Fibroblast of peridontal ligament (primary cell): ENCODE measurements around the gene NDST3.
"Not testable (repeated sequence)": the region's sequence is repeated elsewhere in the genome, so short reads cannot be mapped to it uniquely, and the experiment has no call there.

Experiments
- DNase-seq: peaks from one replicate; pipeline ENCODE4 v3.0.0-alpha.2; 2010; ENCODE audit errors: extremely low read depth

Gene NDST3

DNA sequence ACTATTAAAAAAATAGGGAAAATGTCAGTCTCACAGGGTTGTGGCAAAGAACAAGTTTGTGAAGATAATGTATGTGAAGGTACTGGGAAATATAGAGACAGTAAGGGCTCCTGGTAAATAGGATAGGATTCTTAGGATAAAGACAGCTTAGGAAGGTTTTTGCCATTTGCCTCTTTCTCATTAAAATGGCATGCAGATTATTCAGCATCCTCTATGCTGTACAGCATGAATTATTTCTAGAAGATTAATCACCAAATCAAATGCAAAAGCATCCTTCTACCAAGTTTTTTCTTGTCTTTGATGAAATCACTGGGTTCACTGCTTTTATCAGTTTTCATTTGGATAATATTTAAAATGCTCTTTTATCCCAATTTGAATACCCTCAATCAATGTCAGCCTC is 142.8 kb downstream of the NDST3 start:
- peak; percentile 33 for DNase-seq

- peak; percentile 47 for DNase-seq
Measured at GRCh38 chr4:118180776-118181175, 146.5 kb downstream of the NDST3 start.

GRCh38 chr4:118190903-118191302 is 156.6 kb downstream of the NDST3 start:
- DNase-seq, result no peak

- DNase-seq, result no peak
Measured at GRCh38 chr4:118193421-118193820, 159.1 kb downstream of the NDST3 start.

DNA sequence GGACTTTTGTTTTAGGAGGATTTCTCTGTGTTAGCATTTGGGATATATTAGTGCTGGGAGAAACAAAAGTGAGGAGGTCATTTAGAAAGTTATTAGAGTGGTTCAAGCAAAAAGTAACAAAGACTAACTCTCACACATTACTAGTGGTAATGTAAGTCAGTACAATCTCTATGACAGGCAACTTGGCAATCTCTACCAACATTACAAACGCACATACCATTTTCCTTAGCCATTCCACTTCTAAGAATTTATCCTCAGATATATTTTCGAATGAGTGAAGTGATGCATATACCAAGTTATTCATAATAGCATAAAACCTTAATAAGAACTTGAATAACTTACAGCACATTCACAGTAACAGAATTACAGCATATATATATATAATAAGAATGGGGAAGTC is 172.3 kb downstream of the NDST3 start:
- peak; percentile 49 for DNase-seq

DNA sequence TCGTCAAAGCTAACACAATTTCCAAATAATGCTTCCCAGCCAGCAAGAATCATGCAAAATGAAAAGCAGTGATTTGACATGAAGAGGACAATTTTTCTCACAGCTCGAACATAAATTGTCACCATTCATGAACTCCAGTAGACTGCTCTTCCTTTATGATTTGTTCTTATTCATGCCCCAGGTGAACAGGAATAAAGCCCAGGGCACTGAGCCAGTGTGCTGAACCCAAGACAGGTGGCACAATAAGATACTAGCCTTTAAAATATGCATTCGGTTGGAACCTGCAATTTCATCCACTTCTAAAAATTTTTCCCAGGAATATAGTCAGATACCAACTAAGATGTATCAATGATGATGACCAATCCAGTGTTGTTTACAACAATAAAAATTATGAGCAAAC is 178.8 kb downstream of the NDST3 start:
- no peak for DNase-seq

GRCh38 chr4:118215826-118216225 is 181.5 kb downstream of the NDST3 start:
- no peak for DNase-seq

GRCh38 chr4:118221227-118221800 is 187.0 kb downstream of the NDST3 start:
- peak; percentile 16 for DNase-seq

DNA sequence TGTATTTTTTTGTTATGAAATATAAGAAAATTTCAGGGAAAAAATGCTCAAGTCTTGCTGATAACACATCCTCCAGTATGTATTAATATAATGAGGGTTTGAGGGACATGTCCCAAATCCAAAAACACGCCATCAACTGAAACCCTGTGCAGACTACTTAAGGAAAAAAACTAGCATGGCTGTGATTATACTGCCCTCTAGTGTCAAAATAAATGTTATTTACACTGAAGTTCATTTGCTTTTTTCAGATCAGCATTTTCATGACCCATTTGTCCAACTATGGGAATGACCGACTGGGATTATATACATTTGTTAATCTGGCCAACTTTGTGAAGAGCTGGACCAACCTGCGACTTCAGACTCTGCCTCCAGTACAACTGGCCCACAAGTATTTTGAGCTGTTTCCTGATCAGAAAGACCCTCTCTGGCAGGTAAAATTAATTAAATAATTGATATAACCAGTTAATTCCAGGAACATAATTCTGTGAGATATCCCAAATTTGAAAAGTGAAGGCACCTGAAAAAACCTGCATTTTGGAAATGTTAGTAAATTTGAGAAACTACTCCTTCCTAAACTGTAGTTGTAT is 190.1 kb downstream of the NDST3 start:
- DNase-seq, result peak; percentile 91

DNA sequence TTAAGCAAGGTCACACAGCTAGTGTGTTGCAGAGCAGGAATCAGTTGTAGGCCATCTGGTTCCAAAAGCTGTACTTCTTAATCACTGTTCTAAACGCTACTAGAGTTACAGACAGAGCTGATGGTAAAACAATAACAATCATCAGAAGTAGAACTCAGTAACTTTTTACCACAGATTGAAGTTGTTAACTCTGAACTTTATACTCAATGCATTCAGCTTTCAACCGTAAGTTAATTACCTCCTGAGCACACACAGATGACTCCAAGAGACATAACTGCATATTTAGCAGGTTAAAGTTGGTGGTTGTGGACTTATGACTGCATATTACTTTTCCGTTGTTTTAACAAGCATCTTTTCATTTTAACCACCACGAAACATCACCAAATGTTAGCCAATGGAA is 191.2 kb downstream of the NDST3 start:
- DNase-seq, result peak; percentile 30

- no peak for DNase-seq
Measured at GRCh38 chr4:118226311-118227010, 192.2 kb downstream of the NDST3 start.

- DNase-seq, result no peak
Measured at GRCh38 chr4:118235566-118236120, 201.4 kb downstream of the NDST3 start.

- DNase-seq, result no peak
Measured at GRCh38 chr4:118237531-118237930, 203.2 kb downstream of the NDST3 start.

DNA sequence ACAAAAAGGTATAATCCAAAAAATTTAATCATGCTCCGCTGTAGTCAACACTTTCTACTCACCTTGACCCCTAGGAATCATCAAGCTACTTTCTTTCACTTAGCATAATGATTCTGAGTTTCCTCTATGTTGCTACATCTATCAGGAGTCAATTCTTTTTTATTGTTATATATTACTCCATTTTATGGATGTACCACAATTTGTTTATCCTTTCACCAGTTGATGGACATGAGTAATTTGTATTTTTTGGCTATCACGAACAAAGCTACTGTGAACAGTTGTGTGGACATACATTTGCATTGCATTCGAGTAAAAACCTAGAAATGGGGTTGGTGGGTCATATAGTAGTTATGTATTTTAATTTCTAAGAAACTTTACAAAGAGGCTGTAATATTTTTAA is 215.6 kb downstream of the NDST3 start:
- no peak for DNase-seq

- no peak for DNase-seq
Measured at GRCh38 chr4:118254368-118254767, 220.1 kb downstream of the NDST3 start.

GRCh38 chr4:118259111-118259510 is 224.8 kb downstream of the NDST3 start:
- DNase-seq, result no peak

DNA sequence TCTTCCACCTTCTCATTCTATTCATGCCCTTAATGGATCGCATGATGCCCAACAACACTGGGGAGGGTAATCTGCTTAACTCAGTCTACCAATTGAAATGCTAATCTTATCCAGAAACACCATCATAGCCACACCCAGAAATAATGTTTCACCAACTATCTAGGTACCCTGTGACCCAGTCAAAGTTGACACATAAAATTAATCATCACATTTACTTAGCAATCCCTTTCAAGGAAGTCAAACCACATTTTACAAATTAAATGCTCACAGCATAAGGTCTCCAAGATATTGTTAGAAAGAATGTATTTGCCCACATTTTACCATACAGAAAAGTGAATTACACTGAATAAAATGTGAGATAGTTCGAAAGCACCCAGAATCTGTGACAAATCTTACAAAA is 226.0 kb downstream of the NDST3 start:
- no peak for DNase-seq

GRCh38 chr4:118264096-118264495 is 229.8 kb downstream of the NDST3 start:
- DNase-seq, result no peak

DNA sequence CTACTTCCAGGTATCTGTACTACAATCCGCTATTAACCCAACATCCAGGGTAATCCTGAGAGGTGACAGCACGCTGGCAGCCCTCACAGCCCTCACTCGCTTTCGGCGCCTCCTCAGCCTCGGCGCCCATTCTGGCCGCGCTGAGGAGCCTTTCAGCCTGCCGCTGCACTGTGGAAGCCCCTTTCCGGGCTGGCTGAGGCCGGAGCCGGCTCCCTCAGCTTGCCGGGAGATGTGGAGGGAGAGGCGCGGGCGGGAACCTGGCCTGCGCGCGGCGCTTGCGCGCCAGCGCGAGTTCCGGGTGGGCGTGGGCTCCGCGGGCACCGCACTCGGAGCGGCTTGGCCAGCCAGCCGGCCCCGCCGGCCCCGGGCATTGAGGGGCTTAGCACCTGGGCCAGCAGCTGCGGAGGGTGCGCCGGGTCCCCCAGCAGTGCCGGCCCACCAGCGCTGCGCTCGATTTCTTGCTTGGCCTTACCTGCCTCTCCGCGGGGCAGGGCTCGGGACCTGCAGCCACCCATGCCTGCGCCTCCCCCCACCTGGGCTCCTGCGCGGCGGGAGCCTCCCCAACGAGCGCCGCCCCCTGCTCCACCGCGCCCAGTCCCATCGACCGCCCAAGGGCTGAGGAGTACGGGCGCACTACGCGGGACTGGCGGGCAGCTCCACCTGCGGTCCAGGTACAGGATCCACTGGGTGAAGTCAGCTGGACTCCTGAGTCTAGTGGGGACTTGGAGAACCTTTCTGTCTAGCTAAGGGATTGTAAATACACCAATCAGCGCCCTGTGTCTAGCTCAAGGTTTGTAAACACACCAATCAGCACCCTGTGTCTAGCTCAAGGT is 231.2 kb downstream of the NDST3 start:
- peak; percentile 13 for DNase-seq

- DNase-seq, result not testable (repeated sequence)
Measured at GRCh38 chr4:118266145-118266496, 231.8 kb downstream of the NDST3 start.

DNA sequence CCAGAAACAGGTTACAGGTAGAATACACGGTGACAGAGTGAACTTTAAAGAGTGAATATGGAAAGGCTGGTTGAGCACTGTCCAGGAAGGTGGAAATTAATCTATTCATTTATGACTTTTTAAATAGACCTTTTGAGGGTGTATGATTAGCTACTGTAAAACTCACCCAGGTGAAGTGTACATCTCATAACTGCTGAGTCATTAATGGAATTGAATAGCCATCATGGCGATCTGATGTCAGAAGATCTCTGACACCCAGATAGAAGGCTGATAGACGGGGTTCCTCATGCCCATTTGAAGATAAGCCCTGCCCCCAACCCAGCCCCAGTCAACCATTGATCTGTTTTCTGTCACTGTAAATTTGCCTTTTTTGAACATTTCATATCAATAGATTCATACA is 234.5 kb downstream of the NDST3 start:
- no peak for DNase-seq

- peak; percentile 81 for DNase-seq
Measured at GRCh38 chr4:118270492-118270891, 236.2 kb downstream of the NDST3 start.
